Measurements from ENCODE around the gene PTPRD. TPM values are rescaled to one million over a fixed set of nuclear protein-coding genes. Genes with fewer than 3 reads are reported as not detected.
"Not testable (repeated sequence)": the region's sequence is repeated elsewhere in the genome, so short reads cannot be mapped to it uniquely, and the experiment has no call there.

The PTPRD gene
- total RNA-seq, 1 donor from 2014 or later, result 0.05 TPM

GRCh38 chr9:10571699-10572098 is 41.1 kb downstream of the PTPRD start:
- H3K27ac Mint-ChIP-seq, result no peak overlapping the region
- no peaks in the 10 kb centered on the region for H3K36me3 Mint-ChIP-seq (ENCODE audit: low read depth)
- intact Hi-C loops (cut with micrococcal nuclease), result no loop called here
- H3K9me3 Mint-ChIP-seq, result peaks cover 21% of the 10 kb centered on the region
- no peak for DNase-seq (ENCODE audit: low spot score)
- no peak overlapping the region for H3K4me3 Mint-ChIP-seq
- no peaks in the 10 kb centered on the region for H3K4me1 Mint-ChIP-seq (ENCODE audit: low read depth)
- no peaks in the 10 kb centered on the region for H3K27me3 Mint-ChIP-seq (ENCODE audit: insufficient read depth)

- H3K27me3 Mint-ChIP-seq (ENCODE audit: insufficient read depth), result no peaks in the 10 kb centered on the region
- H3K27ac Mint-ChIP-seq, result no peak overlapping the region
- H3K4me3 Mint-ChIP-seq, result no peak overlapping the region
- H3K36me3 Mint-ChIP-seq (ENCODE audit: low read depth), result no peaks in the 10 kb centered on the region
- no peak for DNase-seq (ENCODE audit: low spot score)
- no peaks in the 10 kb centered on the region for H3K4me1 Mint-ChIP-seq (ENCODE audit: low read depth)
- peaks cover 6% of the 10 kb centered on the region for H3K9me3 Mint-ChIP-seq
- intact Hi-C loops (cut with micrococcal nuclease), result no loop called here
Measured at GRCh38 chr9:10566848-10567247, 46.0 kb downstream of the PTPRD start.

- intact Hi-C loops (cut with micrococcal nuclease), result no loop called here
- Mint-ChIP-seq H3K9me3 (peaks cover 8% of the 10 kb centered on the region), H3K4me3 (no peak overlapping the region), H3K27ac (no peak overlapping the region), H3K36me3 (ENCODE audit: low read depth) (no peaks in the 10 kb centered on the region), H3K27me3 (ENCODE audit: insufficient read depth) (no peaks in the 10 kb centered on the region), H3K4me1 (ENCODE audit: low read depth) (no peaks in the 10 kb centered on the region)
- DNase-seq (ENCODE audit: low spot score), result no peak
Measured at GRCh38 chr9:10562581-10563343, 50.0 kb downstream of the PTPRD start.

- intact Hi-C loops (cut with micrococcal nuclease), result no loop called here
- no peaks in the 10 kb centered on the region for H3K27me3 Mint-ChIP-seq (ENCODE audit: insufficient read depth)
- no peak overlapping the region for H3K27ac Mint-ChIP-seq
- no peak overlapping the region for H3K4me3 Mint-ChIP-seq
- DNase-seq (ENCODE audit: low spot score), result no peak
- H3K4me1 Mint-ChIP-seq (ENCODE audit: low read depth), result no peaks in the 10 kb centered on the region
- H3K36me3 Mint-ChIP-seq (ENCODE audit: low read depth), result no peaks in the 10 kb centered on the region
- peaks cover 11% of the 10 kb centered on the region for H3K9me3 Mint-ChIP-seq
Measured at GRCh38 chr9:10548348-10548747, 64.5 kb downstream of the PTPRD start.

GRCh38 chr9:10538073-10538472 is 74.7 kb downstream of the PTPRD start:
- Mint-ChIP-seq H3K4me3 (no peak overlapping the region), H3K9me3 (no peaks in the 10 kb centered on the region), H3K36me3 (ENCODE audit: low read depth) (no peaks in the 10 kb centered on the region), H3K27ac (no peak overlapping the region), H3K27me3 (ENCODE audit: insufficient read depth) (no peaks in the 10 kb centered on the region), H3K4me1 (ENCODE audit: low read depth) (no peaks in the 10 kb centered on the region)
- DNase-seq (ENCODE audit: low spot score), result no peak
- intact Hi-C loops (cut with micrococcal nuclease), result no loop called here

- intact Hi-C loops (cut with micrococcal nuclease), result no loop called here
- Mint-ChIP-seq H3K4me1 (ENCODE audit: low read depth) (no peaks in the 10 kb centered on the region), H3K27me3 (ENCODE audit: insufficient read depth) (no peaks in the 10 kb centered on the region), H3K9me3 (no peaks in the 10 kb centered on the region), H3K36me3 (ENCODE audit: low read depth) (no peaks in the 10 kb centered on the region), H3K27ac (no peak overlapping the region), H3K4me3 (no peak overlapping the region)
- DNase-seq (ENCODE audit: low spot score), result no peak
Measured at GRCh38 chr9:10534850-10535249, 78.0 kb downstream of the PTPRD start.

GRCh38 chr9:10525972-10526371 is 86.8 kb downstream of the PTPRD start:
- Mint-ChIP-seq H3K4me3 (no peak overlapping the region), H3K27ac (no peak overlapping the region), H3K36me3 (ENCODE audit: low read depth) (no peaks in the 10 kb centered on the region), H3K4me1 (ENCODE audit: low read depth) (no peaks in the 10 kb centered on the region), H3K27me3 (ENCODE audit: insufficient read depth) (no peaks in the 10 kb centered on the region), H3K9me3 (peaks cover 9% of the 10 kb centered on the region)
- intact Hi-C loops (cut with micrococcal nuclease), result no loop called here
- DNase-seq (ENCODE audit: low spot score), result no peak

GRCh38 chr9:10523164-10523563 is 89.6 kb downstream of the PTPRD start:
- intact Hi-C loops (cut with micrococcal nuclease), result no loop called here
- H3K9me3 Mint-ChIP-seq, result peaks cover 19% of the 10 kb centered on the region
- H3K27me3 Mint-ChIP-seq (ENCODE audit: insufficient read depth), result no peaks in the 10 kb centered on the region
- no peaks in the 10 kb centered on the region for H3K36me3 Mint-ChIP-seq (ENCODE audit: low read depth)
- no peak overlapping the region for H3K27ac Mint-ChIP-seq
- H3K4me3 Mint-ChIP-seq, result no peak overlapping the region
- no peaks in the 10 kb centered on the region for H3K4me1 Mint-ChIP-seq (ENCODE audit: low read depth)
- DNase-seq (ENCODE audit: low spot score), result no peak

- no peak overlapping the region for H3K4me3 Mint-ChIP-seq
- intact Hi-C loops (cut with micrococcal nuclease), result no loop called here
- peaks cover 22% of the 10 kb centered on the region for H3K9me3 Mint-ChIP-seq
- H3K4me1 Mint-ChIP-seq (ENCODE audit: low read depth), result no peaks in the 10 kb centered on the region
- H3K27me3 Mint-ChIP-seq (ENCODE audit: insufficient read depth), result no peaks in the 10 kb centered on the region
- H3K27ac Mint-ChIP-seq, result no peak overlapping the region
- H3K36me3 Mint-ChIP-seq (ENCODE audit: low read depth), result no peaks in the 10 kb centered on the region
- DNase-seq (ENCODE audit: low spot score), result no peak
Measured at GRCh38 chr9:10512144-10512543, 100.7 kb downstream of the PTPRD start.

- no peak for DNase-seq (ENCODE audit: low spot score)
- no peak overlapping the region for H3K27ac Mint-ChIP-seq
- no peak overlapping the region for H3K4me3 Mint-ChIP-seq
- H3K27me3 Mint-ChIP-seq (ENCODE audit: insufficient read depth), result no peaks in the 10 kb centered on the region
- intact Hi-C loops (cut with micrococcal nuclease), result no loop called here
- no peaks in the 10 kb centered on the region for H3K36me3 Mint-ChIP-seq (ENCODE audit: low read depth)
- H3K4me1 Mint-ChIP-seq (ENCODE audit: low read depth), result no peaks in the 10 kb centered on the region
- peaks cover 12% of the 10 kb centered on the region for H3K9me3 Mint-ChIP-seq
Measured at GRCh38 chr9:10488937-10489336, 123.9 kb downstream of the PTPRD start.

GRCh38 chr9:10479172-10479571 is 133.6 kb downstream of the PTPRD start:
- peaks cover 34% of the 10 kb centered on the region for H3K9me3 Mint-ChIP-seq
- no peak for DNase-seq (ENCODE audit: low spot score)

GRCh38 chr9:10449201-10449617 is 163.6 kb downstream of the PTPRD start:
- H3K4me1 Mint-ChIP-seq (ENCODE audit: low read depth); H3K27me3 Mint-ChIP-seq (ENCODE audit: insufficient read depth); H3K9me3 Mint-ChIP-seq; H3K27ac Mint-ChIP-seq; DNase-seq (ENCODE audit: low spot score); intact Hi-C loops (cut with micrococcal nuclease); H3K36me3 Mint-ChIP-seq (ENCODE audit: low read depth); H3K4me3 Mint-ChIP-seq: not testable (repeated sequence)

More at GRCh38 chr9:10479172-10479571, 133.6 kb downstream of the PTPRD start:
- Mint-ChIP-seq H3K36me3 (ENCODE audit: low read depth) (no peaks in the 10 kb centered on the region), H3K27me3 (ENCODE audit: insufficient read depth) (no peaks in the 10 kb centered on the region), H3K4me3 (no peak overlapping the region), H3K27ac (no peak overlapping the region), H3K4me1 (ENCODE audit: low read depth) (no peaks in the 10 kb centered on the region)
- intact Hi-C loops (cut with micrococcal nuclease), result loop anchor here (10.0 kb wide), 1 partner anchor 1724 kb away; no protein-coding TSS in a partner anchor

- no peak overlapping the region for H3K4me3 Mint-ChIP-seq
- H3K27ac Mint-ChIP-seq, result no peak overlapping the region
- no peaks in the 10 kb centered on the region for H3K36me3 Mint-ChIP-seq (ENCODE audit: low read depth)
- H3K27me3 Mint-ChIP-seq (ENCODE audit: insufficient read depth), result no peaks in the 10 kb centered on the region
- H3K9me3 Mint-ChIP-seq, result peaks cover 7% of the 10 kb centered on the region
- no peak for DNase-seq (ENCODE audit: low spot score)
- H3K4me1 Mint-ChIP-seq (ENCODE audit: low read depth), result no peaks in the 10 kb centered on the region
- intact Hi-C loops (cut with micrococcal nuclease), result no loop called here
Measured at GRCh38 chr9:10447036-10447435, 165.8 kb downstream of the PTPRD start.

GRCh38 chr9:10443868-10444204 is 169.0 kb downstream of the PTPRD start:
- Mint-ChIP-seq H3K27me3 (ENCODE audit: insufficient read depth) (no peaks in the 10 kb centered on the region), H3K9me3 (no peaks in the 10 kb centered on the region), H3K36me3 (ENCODE audit: low read depth) (no peaks in the 10 kb centered on the region), H3K27ac (no peak overlapping the region), H3K4me3 (no peak overlapping the region), H3K4me1 (ENCODE audit: low read depth) (no peaks in the 10 kb centered on the region)
- DNase-seq (ENCODE audit: low spot score), result no peak
- intact Hi-C loops (cut with micrococcal nuclease), result no loop called here
